KBM-7 (cell line): Measurements from ENCODE around the gene VSIG2.
A peak's percentile ranks its signal among the peaks of the same experiment; 100 is the strongest.

Experiments used
- DNase-seq: peaks from one replicate; pipeline ENCODE4 v3.0.0-alpha.2; 2015
- in situ Hi-C: fragments of 300-500 bp; cut with MboI; formaldehyde crosslinking; loops from 2 replicates; pipeline ENCODE4 v1.14.3; 2020; ENCODE audit warnings: low sequenced_read_pairs, low pct_unique_long_range_greater_than_20kb, mixed read lengths

VSIG2 gene

GRCh38 chr11:124729571-124729970 is 22.5 kb downstream of the VSIG2 start:
- in situ Hi-C loops: no loop called here
- DNase-seq: no peak

GRCh38 chr11:124728134-124728533 is 23.9 kb downstream of the VSIG2 start:
- no peak for DNase-seq
- in situ Hi-C loops: no loop called here

GRCh38 chr11:124727474-124727873 is 24.6 kb downstream of the VSIG2 start:
- in situ Hi-C loops: no loop called here
- no peak for DNase-seq

- DNase-seq: peak; percentile 33
- in situ Hi-C loops: no loop called here
Observed at GRCh38 chr11:124725719-124726105, 26.3 kb downstream of the VSIG2 start.

GRCh38 chr11:124724979-124725718 is 26.9 kb downstream of the VSIG2 start:
- in situ Hi-C loops: no loop called here
- DNase-seq: no peak

- no peak for DNase-seq
- in situ Hi-C loops: no loop called here
Observed at GRCh38 chr11:124722176-124722575, 29.9 kb downstream of the VSIG2 start.

- DNase-seq: no peak
- in situ Hi-C loops: no loop called here
Observed at GRCh38 chr11:124719534-124719933, 32.5 kb downstream of the VSIG2 start.

GRCh38 chr11:124718801-124719200 is 33.3 kb downstream of the VSIG2 start:
- no peak for DNase-seq
- in situ Hi-C loops: no loop called here

GRCh38 chr11:124717786-124718651 is 34.0 kb downstream of the VSIG2 start:
- in situ Hi-C loops: no loop called here

GRCh38 chr11:124717421-124717785 is 34.7 kb downstream of the VSIG2 start:
- DNase-seq: no peak
- in situ Hi-C loops: no loop called here

More at GRCh38 chr11:124717786-124718651, 34.0 kb downstream of the VSIG2 start:
- DNase-seq: peak; percentile 55

GRCh38 chr11:124716591-124716990 is 35.5 kb downstream of the VSIG2 start:
- in situ Hi-C loops: no loop called here
- peak; percentile 26 for DNase-seq

GRCh38 chr11:124712392-124712791 is 39.7 kb downstream of the VSIG2 start:
- DNase-seq: no peak

GRCh38 chr11:124707829-124708228 is 44.2 kb downstream of the VSIG2 start:
- no peak for DNase-seq
- in situ Hi-C loops: no loop called here

More at GRCh38 chr11:124712392-124712791, 39.7 kb downstream of the VSIG2 start:
- in situ Hi-C loops: no loop called here

GRCh38 chr11:124700028-124700427 is 52.0 kb downstream of the VSIG2 start:
- no peak for DNase-seq
- in situ Hi-C loops: no loop called here

GRCh38 chr11:124699547-124699946 is 52.5 kb downstream of the VSIG2 start:
- in situ Hi-C loops: no loop called here
- DNase-seq: no peak
